Globus pallidus (tissue), 1 donor: ENCODE data around the gene TCEAL6.
A peak's percentile ranks its signal among the peaks of the same experiment; 100 is the strongest.
"Not testable (repeated sequence)": the region's sequence is repeated elsewhere in the genome, so short reads cannot be mapped to it uniquely, and the experiment has no call there.

Experiments used
- DNase-seq: peaks from one replicate; pipeline ENCODE4 v3.0.0-alpha.2; 2015; ENCODE audit warnings: low spot score

TCEAL6 gene

DNA sequence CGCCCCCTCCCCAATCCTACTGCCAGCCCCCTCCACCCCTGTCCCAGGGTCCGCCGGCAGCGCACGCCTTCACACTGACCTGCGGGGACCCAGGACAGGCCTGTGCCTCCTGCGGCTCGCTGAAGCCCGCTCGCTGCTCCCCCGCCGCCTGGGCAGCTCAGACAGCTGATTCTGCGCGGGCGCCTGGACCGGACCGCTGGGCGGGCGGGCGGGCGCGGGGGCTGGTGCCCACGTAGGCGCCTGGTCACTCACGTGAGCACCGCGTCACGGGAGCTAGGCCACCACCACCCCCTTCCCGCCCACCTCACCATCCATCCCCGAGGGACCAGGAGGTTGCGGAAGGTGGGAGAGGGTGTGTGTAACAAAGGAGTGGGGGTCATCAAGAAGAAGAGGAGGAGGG, at the start of gene TCEAL6:
TSS of gene TCEAL6 (minus strand) at position 208 of the 400 bp plus-strand sequence.
- DNase-seq = not testable (repeated sequence)

DNA sequence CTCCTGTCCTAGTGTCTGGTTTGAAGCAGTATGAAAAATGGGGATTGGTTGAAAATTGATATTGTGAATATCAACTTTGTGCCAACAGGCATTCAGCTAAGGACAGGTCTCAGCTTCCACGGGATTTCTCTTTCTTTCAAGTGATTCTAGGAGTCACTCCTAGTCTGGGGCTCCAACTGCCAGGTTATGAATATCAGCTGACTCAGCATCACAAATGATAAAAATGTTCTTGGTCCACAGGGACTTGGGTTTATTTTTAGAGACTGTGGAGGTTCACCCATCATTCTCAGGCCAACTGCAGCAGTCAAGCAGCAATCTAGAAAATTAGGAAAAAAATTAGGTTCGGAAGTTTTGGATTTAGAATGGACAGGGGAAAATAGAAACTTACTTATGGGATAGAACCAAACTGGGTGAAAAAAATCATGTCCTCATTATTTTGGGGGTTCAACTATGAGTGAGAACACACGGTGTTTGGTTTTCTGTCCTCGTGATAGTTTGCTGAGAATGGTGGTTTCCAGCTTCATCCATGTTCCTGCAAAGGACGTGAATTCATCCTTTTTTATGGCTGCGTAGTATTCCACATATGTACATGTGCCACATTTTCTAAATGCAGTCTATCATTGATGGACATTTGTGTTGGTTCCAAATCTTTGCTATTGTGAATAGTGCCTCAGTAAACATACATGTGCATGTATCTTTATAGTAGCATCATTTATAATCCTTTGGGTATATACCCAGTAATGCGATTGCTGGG, 43.9 kb upstream of the TCEAL6 start:
- no peak for DNase-seq

DNA sequence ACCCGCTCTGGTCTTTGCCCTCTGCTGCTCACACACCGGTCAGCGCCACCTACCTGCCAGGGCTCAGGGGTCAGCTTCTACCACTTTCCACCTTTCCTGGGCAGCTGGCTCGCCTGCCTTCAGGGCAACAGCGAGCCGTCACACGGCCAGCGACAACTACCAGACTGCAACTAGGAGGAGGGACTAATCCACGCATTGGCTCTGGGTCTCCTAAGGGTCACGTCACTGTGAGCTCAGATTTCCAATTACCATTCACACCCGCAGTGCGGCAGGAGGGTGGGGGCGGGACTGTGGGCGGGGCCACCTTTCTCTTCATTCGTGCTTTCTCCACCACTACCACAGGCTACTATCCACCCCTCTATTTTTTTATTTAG, 13.5 kb upstream of the TCEAL6 start, which contains the start of gene BEX5:
TSS of gene BEX5 (minus strand) at position 172 of the 374 bp plus-strand sequence. CDS start 1,712 bp downstream, outside the sequence.
- peak; percentile 74 for DNase-seq

DNA sequence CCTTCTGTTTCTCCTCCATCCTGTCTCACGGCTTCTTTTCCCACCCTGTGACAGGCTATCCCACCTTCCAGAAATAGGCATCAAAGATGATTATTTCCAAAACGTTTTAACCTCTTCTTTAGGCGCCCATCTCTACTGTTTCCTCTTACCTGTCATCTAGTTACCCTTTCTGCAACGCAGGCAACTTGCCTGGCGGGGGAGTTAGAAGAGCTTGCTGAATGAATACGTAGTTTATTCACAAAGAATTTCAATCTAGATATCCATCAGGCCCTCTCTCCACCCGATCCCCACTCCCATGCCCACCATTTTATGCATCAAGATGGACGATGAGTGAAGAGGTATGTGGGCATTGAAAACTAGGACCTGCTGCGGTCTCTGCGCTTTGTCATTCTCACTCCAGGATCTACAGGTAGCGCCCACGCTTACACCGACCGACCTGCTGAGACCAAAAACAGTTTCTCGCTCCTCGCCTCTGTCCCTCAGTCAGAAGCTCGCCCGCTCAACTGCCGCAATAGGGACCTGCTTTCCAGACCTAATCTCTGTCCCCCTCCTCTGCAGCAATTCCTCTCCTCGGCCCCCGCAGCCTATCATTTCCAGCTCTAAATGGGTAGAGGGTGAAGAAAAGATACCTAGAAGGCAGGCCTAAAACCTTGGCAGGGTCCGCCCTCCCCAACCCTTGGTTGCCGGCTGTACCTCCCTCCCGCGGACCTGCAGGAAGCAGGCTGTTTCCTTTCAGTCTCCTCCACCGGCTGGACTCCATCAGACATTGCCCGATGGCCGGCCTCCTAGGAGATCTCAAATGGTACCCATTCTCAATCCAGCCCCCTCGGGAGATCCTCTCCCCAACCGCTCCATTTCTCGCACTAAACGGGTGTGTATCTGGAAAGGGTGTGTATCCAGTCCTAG, 12.9 kb upstream of the TCEAL6 start:
- DNase-seq = peak; percentile 3

DNA sequence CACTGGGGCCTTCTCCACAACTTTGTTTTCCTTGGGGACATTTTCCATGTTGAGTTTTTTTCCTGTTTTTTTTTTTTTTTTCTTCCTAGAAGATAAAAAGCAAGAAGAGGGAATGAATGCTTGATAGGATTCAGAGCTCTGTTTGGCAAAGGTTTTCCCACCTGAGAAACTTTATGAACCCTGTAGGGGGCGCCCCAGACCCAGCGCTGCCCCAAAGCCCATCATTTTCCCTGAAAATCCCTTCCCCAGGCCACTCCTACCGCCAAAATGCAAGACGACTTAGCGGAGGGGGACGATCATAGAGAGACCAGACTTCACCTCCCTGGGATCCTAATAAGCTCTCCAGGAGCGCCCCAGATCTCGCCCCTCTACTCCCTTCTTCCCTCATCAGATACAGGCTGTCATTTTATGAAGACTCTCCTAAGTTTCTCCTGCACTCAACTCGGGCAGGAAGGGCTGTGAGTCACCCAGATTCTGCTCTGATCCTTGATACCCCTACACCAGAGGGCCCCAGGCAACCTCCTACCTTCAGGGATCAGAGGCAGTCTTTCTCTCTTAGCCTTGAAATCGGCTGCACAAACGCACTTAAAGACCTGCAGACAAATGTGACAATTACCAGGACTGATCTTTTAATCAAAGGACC, 12.1 kb upstream of the TCEAL6 start:
- peak; percentile 12 for DNase-seq

DNA sequence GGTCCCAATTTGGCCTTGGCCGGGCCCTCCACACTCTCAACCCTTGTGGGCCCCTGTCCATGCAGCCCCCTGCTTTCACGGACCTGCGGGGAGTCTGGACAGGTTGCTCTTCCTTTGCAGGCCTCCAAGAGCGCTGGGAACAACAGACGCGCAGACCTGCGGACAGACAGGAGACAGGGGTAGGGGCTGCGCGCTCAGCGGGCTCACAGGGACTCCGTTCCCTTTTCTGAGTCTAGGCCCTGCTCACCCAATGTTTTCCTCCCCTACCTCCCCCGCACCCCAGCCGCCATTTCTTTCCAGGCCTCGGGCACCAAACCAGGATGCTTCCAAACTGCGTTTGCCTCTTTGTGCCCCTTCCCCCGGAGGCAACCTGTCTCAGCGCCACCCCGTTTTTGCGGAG, 650 bp downstream of the TCEAL6 start:
- DNase-seq = not testable (repeated sequence)

DNA sequence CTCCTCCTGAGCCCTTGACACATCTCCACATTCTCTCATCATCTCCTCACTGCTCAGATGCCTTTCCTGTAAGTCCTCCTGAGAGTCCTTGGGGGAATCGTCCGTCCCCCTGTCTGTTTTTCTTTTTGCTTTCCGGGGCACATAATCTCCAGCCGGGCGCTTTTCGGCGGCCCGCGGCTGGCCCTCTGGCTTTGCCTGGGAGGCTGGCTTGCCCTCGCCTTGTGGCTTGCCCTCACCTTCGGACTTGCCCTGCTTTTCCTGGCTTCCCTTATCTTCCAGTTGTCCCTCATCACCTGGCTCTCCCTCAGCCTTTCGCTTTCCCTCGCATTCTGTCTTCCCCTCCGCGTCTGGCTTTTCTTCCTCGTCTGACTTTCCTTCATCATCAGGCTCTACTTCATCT, 1.4 kb downstream of the TCEAL6 start:
- DNase-seq = not testable (repeated sequence)

DNA sequence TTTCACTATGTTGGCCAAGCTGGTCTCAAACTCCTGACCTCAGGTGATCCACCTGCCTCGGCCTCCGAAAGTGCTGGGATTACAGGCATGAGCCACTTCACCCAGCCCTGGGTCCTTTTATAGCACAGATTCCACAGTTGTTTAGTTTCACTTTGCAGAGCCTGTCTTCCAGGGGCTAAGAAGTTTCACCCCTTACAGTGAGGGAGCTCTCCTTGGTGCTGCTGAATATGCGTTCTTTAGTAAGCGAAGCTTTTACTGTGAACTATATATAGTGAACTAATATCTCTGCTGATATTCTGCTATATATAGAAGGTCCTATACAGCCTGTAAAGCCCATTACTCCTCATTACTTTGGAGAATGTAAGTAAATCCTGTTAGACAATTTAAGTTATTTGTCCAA, 4.2 kb downstream of the TCEAL6 start:
- no peak for DNase-seq

DNA sequence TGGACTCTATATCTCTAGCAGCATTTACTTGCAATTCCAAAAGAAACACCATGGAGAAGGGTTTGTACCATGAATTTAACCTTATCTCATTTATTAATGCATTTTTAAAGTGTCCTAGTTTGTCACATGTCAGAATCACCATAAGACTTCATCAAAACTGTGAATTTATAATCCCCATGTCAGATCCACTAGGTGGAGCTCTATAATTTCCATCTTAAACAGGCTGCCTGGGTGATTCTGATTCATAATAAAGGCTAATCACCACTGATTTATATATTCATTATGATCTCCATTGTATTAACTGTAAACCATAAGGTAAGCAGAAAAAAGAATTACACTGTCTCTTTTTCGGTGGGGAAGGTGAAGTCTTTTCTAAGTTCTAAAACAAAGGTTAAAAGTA, 12.8 kb downstream of the TCEAL6 start:
- DNase-seq = no peak

DNA sequence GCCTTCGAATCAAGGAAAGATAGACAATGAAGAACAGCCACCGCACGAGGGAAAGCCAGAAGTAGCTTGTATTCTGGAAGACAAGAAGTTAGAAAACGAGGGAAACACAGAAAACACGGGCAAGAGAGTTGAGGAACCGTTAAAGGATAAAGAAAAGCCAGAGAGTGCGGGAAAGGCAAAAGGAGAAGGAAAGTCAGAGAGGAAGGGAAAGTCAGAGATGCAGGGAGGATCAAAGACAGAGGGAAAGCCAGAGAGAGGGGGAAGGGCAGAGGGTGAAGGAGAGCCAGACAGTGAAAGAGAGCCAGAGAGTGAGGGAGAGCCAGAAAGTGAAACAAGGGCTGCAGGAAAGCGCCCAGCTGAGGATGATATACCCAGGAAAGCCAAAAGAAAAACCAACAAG, 15.4 kb downstream of the TCEAL6 start:
- no peak for DNase-seq

DNA sequence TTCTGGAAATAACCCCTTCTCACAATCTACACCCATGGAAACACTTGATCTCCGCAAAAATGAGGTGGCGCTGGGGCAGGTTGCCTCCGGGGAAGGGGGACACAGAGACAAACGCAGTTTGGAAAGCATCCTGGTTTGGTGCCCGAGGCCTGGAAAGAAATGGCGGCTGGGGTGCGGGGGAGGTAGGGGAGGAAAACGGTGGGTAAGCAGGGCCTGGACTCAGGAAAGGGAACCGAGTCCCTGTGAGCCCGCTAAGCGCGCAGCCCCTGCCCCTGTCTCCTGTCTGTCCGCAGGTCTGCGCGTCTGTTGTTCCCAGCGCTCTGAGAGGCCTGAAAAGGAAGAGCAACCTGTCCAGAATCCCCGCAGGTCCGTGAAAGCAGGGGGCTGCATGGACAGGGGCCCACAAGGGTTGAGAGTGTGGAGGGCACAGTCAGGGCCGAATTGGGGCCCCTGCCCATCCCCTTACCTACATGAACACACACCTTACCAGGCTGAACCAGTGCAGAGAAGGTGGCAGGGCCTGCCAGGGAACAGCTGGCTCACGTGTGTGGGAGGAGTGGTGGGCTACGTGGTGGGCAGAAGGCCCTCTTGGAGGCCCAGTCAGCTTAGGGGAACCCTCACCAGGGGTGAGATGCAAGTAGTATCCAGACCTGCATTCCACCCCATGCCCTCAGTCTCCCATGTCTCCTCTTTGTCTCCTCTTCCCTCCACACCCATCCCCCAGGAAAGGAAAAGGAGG, 16.0 kb downstream of the TCEAL6 start:
- DNase-seq = not testable (repeated sequence)

DNA sequence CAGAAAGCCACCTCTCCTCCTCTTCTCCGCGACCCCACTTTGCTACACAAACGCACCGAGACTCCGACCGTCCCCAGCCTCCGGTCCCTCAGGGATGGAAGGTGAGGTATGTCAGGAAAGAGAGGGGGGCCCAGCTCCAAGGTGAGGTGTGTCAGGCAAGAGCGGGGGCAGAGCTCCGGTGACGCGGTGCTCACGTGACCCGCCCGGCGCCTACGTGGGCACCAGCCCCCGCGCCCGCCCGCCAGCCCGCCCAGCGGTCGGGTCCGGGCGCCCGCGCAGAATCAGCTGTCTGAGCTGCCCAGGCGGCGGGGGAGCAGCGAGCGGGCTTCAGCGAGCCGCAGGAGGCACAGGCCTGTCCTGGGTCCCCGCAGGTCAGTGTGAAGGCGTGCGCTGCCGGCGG, 16.8 kb downstream of the TCEAL6 start, which contains the start of gene TCEAL2:
TSS of gene TCEAL2 (plus strand) at position 244 of the 400 bp plus-strand sequence. CDS start 1,152 bp downstream, outside the sequence.
- peak; percentile 33 for DNase-seq

DNA sequence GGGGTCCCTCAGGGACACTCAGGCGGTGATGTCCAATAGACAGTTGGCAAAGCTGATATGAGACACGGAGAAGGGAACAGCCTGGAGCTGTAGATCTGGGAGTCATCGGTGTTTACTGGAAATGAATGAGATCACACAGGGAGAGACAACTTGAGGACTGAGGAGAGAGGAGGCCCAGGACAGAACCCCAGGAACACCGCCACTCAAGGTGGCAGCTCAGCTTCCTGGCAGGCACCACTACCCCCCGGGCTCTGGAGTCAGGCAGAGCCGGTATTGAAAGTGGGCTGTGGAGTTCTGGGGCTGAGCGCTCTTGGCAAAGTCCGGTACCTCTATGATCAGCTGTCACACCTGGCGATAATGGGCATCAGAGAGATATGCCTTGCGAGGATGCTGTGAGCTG, 17.3 kb downstream of the TCEAL6 start:
- not testable (repeated sequence) for DNase-seq

DNA sequence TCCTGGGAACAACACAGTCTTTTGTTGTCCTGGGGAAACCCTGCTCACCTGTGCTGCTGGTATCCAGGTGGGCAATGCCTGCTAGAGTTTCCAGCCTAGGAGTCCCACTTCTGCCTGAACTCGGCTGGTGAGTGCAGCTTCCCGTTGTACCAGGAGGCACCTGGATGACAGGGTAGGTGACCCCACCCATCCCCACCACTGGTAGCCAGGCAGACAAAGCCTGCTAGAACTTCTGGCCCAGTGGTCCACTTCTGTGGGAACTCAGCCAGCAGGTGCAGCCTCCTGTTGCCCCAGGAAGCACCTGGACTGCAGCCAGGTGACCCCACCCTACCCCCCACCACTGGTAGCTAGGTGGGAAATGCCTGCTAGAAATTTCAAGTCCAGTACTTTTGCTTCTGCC, 26.5 kb downstream of the TCEAL6 start:
- no peak for DNase-seq

DNA sequence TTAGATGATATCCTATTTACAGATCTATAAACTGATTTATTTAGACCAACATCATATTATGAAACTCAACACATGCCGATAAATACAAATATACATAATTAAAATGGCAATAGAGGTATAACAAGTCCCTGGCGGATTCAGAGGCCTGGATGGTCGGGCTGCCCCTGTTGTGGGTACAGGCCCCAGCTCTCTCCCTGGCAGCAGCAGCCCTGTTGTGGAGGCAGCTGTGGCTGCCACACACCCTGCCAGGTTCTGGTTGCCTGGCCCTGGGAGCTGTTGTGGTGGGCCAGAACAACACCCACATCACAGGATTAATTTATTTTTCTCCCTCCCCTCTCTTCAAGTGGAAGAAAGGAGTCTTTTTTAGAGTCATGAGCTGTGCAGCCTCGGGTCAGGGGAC, 28.9 kb downstream of the TCEAL6 start:
- no peak for DNase-seq
